HG02970 (cell line): ENCODE data around the gene LEFTY1.
A peak's percentile ranks its signal among the peaks of the same experiment; 100 is the strongest.
"Not testable (repeated sequence)": the region's sequence is repeated elsewhere in the genome, so short reads cannot be mapped to it uniquely, and the experiment has no call there.

Source experiments
- ATAC-seq: cut with Tn5 transposase; IDR thresholded peaks from one replicate; pipeline ENCODE4 v1.9.1; 2021; ENCODE audit warnings: mild to moderate bottlenecking, moderate library complexity, moderate number of reproducible peaks; ENCODE audit not compliant: unreplicated experiment, low FRiP score

Gene LEFTY1

DNA sequence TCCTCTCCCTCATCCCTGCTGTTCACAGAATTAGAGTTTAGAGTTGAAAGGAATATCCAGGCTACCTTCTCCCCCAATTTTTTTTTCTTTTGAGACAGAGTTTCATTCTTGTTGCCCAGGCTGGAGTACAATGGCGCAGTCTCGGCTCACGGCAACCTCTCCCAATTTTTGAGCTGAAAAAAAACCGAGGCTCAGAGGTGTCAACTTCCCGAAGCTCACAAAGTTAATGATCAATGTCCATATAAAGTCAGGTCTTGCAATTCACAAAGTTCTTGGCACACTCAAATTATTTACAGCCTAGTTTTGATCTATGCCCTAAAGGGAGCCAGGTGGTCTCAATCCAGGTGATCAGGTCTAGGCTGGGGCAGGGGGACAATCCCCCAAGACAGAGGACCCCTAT lies 797 bp upstream of the LEFTY1 start:
- ATAC-seq: no peak

- no peak for ATAC-seq
These were observed 553 bp downstream of the LEFTY1 start for GRCh38 chr1:225888289-225888897.

DNA sequence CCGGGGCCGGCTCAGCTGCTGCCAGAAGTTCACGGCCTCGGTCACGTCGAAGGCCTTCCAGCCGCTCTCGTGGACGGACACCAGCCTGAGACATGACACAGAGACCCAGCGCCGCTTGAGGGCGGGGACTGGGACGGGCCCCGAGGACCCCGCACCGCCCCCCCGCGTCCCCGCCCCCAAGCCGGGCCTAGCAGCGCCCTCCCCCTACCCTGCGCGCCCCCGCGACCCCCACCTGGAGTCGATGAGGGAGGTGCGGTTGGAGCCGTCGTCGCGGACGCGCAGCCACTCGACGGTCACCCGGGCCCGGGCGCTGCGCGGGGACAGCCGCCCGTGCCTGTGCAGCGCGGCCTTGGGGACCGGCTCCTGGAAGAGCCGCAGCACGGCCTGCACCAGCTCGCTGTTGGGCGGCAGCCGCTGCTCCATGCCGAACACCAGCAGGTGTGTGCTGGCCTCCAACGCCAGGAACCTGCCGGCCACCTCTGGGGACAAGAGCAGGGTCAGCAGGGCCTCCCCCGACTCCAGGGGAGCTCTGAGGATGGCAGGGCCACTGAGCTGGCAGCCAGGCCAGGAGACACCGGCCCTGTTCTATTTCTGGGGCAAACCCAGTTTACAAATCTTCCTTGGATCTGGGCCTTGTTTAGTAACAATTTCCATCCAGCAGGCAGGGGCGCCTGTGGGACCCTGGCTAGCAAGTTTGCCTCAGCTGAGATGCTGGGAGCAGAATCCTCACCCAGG lies 1.2 kb downstream of the LEFTY1 start:
- not testable (repeated sequence) for ATAC-seq

DNA sequence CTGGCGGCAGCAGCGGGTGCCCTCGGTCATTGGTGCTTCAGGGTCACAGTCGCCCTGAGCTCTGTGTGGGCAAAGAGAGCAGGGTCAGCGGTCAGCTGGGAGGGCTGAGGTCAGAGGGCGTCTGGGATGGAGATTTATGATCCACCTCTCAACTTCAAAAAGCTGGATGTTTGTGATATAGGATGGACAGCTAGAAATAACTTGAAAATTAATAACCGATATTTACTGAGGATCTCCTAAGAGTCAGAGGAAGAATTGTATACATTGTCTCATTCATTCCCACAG lies 2.0 kb downstream of the LEFTY1 start:
- no peak for ATAC-seq

DNA sequence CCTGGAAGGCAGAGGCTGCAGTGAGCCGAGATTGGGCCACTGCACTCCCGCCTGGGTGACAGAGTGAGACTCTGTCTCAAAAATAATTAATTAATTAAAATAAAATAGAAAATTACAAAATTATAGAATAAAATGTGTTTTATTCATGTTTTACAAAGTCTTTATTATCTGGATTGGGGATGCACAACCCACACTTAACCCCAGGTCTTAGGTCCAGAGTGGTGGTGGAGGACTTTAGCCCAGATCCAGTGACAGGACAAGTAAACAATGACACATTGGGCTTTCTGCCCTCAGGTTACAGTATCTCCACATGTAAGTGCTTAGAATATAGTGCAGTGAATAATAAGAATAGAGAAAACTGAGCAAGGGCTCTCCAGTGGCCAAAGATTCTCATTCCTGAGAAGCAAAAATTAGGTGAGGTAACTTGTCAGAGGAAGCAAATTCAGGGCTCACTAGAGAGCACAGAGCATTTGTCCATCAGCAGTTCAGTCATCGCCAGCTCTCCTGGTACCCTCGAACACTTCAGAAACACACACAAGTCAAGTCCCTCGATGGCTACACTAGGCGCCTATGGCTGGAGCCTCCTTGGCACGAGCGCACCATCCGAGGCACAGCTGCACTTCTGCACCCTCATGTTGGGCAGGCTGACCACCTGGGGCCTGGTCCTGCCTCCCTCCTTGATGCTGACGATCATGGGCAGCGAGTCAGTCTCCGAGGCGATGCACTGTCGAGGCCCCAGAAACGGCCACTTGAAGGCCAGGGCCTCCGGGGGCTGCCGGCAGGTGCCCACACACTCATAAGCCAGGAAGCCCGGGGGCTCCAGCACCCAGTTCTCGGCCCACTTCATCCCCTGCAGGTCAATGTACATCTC lies 2.6 kb downstream of the LEFTY1 start:
- ATAC-seq: no peak

- no peak for ATAC-seq
These were observed 3.6 kb downstream of the LEFTY1 start for GRCh38 chr1:225885336-225885735.

DNA sequence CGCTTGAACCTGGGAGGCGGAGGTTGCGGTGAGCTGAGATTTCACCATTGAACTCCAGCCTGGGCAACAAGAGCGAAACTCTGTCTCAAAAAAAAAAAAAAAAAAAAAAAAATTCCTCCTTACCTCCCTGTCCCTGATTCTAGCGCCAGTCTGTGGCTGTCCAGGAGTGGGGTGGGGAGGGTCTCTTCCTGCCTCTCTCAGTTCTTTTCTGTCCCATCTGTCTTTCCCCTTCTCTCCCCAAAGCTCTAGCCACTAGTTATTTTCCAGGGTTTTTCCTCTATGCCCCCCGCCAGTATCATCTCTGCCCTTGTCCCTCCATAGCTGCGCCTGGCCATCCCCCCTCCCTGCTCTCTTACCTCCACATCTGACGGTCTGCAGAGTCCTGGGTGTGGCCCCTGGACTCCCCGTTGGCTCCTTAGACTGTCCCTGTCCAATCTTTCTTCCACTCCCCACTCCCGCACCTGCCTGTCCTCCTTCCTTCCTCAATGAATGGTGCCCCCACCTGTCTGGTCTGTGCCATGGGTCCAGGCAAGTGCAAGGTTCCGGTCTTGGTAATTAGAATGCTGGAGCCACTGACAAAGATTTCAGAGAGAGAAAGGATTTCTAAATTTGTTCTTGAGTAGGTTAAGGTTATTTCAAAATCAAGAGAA lies 5.2 kb downstream of the LEFTY1 start:
- no peak for ATAC-seq

- peak; percentile 12 for ATAC-seq
These were observed 6.0 kb downstream of the LEFTY1 start for GRCh38 chr1:225882694-225883615.

GRCh38 chr1:225881959-225882693 lies 6.8 kb downstream of the LEFTY1 start, which contains the start of gene TMEM63A:
Gene TMEM63A, minus strand, starts transcription at chr1:225882380. Its CDS starts 4,800 bp downstream, at chr1:225877580.
- ATAC-seq: peak; percentile 70

- ATAC-seq: no peak
These were observed 7.6 kb downstream of the LEFTY1 start for GRCh38 chr1:225881081-225881958.

GRCh38 chr1:225880636-225881035 lies 8.3 kb downstream of the LEFTY1 start:
- no peak for ATAC-seq

- no peak for ATAC-seq
These were observed 8.7 kb downstream of the LEFTY1 start for GRCh38 chr1:225880222-225880588.

DNA sequence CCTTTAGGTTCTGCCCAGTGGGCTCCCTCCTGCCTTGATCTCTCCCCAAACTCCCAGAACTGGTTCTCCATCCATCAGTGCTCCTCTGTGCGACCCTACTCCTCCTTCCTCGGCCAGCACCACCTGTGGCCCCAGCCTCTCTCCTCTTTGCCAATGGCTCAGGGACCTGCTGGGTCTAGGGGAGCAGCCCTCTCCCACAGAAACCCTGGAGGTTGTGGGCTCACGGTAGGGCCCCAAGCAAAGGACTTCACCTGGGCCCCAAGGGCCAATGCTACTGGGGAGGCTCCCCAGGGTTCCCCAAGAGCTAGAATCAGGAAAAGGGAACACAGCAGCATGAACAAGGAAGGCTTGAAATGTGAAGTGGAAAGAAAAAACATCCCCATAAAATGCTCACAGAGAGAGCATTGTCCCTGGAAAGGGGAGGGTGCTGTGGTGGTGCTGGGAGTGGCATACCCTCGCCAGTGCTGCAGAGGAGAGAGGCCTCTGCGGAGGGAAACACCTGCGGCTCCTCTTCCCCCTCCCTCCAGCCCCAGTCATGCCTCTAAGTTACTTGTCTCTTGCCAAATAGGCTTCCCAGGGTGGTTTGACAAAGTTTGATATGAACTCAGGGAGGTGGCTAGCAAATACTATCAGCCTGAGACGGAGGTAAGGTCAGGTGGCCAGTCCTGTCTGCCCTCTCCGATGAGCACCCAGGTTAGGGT lies 9.3 kb downstream of the LEFTY1 start:
- ATAC-seq: no peak

- no peak for ATAC-seq
These were observed 10.7 kb downstream of the LEFTY1 start for GRCh38 chr1:225878282-225878681.

DNA sequence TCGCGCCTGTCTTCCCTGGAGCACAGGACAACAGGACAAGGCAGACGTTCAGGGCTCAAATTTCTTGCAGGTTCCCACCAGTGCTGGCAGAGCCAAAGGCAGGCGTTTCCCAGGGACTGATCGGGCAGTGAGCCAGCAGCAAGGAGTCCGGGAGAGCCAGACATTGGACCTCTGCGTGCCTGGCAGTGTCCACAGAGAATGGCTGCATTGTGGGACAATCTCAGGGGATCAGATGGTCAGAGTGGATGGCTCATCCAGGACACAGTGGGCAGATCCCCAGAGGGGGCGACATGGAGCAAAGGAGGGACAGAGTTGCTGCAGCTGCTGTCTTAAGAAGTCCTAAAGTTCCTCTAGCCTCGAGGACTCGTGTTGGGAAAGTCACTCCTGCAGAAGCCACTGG lies 11.4 kb downstream of the LEFTY1 start:
- no peak for ATAC-seq

DNA sequence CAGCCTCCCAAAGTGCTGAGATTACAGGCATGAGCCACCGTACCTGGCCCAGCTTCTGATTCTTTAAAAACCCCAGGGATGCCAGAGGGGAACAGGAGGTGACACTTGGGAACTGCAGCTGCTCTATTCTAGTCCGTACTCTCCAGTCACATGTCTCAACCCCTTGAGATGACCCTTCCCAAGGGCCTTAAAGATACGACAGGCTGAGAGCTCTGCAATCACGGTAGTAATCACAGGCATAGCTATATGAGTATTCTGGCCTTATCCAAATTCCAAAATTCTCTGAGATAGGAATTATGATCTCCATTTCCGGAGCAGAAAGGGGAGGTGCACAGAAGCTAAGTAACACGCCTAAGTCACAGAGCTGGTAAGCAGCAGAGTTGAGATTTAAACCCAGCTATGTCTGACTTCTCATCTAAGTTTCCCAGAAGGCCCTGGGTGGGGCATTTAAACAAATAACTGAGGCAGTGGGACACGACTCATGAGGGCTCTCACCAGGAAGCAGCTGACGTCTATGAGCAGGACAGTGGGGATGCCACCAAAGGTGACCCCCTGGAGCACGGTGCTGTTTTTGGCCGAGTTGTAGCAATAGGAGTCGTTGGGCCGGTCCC lies 11.9 kb downstream of the LEFTY1 start:
- ATAC-seq: no peak

GRCh38 chr1:225875044-225875815 lies 13.7 kb downstream of the LEFTY1 start:
- ATAC-seq: no peak
